ENCODE data around the gene OBSCN. TPM values are rescaled to one million over a fixed set of nuclear protein-coding genes. Genes with fewer than 3 reads are reported as not detected.

Gene OBSCN
- total RNA-seq, 1 experiment from 2014 or later = 33.3 TPM

DNA sequence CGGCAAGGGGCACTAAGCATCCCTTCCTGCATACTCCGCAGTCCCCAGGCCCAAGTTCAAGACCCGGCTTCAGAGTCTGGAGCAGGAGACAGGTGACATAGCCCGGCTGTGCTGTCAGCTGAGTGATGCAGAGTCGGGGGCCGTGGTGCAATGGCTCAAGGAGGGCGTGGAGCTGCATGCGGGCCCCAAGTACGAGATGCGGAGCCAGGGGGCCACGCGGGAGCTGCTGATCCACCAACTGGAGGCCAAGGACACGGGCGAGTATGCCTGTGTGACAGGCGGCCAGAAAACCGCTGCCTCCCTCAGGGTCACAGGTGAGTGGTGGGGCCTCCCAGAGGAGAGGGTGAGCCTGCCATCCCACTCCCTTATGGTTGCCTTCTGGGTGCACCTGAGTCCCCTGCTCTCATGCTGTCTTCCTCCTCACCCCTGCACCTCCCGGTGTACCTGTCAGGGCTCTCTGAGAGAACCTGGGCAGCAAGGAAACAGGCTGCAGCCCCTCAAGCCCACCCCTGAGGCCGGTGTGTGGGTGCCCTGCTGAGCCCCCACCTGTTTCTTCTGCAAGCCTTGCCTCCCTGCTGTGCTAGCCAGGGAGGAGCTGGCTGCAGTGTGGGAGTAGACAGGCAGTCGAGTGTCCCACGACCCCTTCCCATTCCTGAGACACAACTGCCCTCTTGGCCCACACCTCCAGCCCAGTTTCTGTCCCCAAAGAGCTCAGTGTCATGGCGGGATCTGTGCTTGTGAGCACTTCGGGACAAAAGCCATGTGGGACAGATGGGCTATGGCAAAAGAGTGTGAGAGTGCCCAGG is 99.6 kb downstream of the OBSCN start:
- Histone ChIP-seq H3K23ac (ENCODE audit: insufficient read length, low read depth, low read length) (no peak overlapping the region), H3K18ac (ENCODE audit: insufficient read length, low read depth, low read length) (no peak overlapping the region), H3K4me2 (ENCODE audit: insufficient read depth, insufficient read length, low read length) (no peak overlapping the region), H2BK12ac (ENCODE audit: insufficient read length, low read depth, low read length) (no peak overlapping the region), H4K91ac (ENCODE audit: insufficient read length, low read depth, low read length) (no peak overlapping the region), H3K79me1 (ENCODE audit: insufficient read depth, low read depth, low read length, poor library complexity, severe bottlenecking) (no peaks in the 10 kb centered on the region), H3K79me2 (ENCODE audit: insufficient read depth, low read length) (no peaks in the 10 kb centered on the region), H3K14ac (ENCODE audit: insufficient read depth, low read length) (no peak overlapping the region), H3K4ac (ENCODE audit: low read depth, low read length) (no peak overlapping the region), H2BK5ac (ENCODE audit: insufficient read length, low read length) (no peak overlapping the region), H2BK120ac (ENCODE audit: low read depth, low read length, poor library complexity, severe bottlenecking) (no peak overlapping the region), H3K9me3 (ENCODE audit: control insufficient read depth, low read depth, low read length) (peaks cover under 1% of the 10 kb centered on the region), H4K5ac (ENCODE audit: insufficient read length, low read depth, low read length) (no peak overlapping the region), H4K20me1 (ENCODE audit: control insufficient read depth, insufficient read depth, insufficient read length) (no peaks in the 10 kb centered on the region), H2AK5ac (ENCODE audit: insufficient read length, low read length) (no peak overlapping the region), H4K8ac (replicated peaks; ENCODE audit: insufficient read length, low read depth, low read length) (no peak overlapping the region), H2BK15ac (ENCODE audit: low read depth, low read length) (no peak overlapping the region), H3K4me1 (ENCODE audit: insufficient read depth, low read length) (no peaks in the 10 kb centered on the region), H2BK20ac (ENCODE audit: low read depth, low read length, poor library complexity, severe bottlenecking) (no peak overlapping the region), H3K9ac (ENCODE audit: extremely low read depth, insufficient read length, low read length) (no peak overlapping the region), H3K27me3 (ENCODE audit: insufficient read depth, low read length) (no peaks in the 10 kb centered on the region), H3K23me2 (ENCODE audit: insufficient read length, low read depth, low read length, poor library complexity, severe bottlenecking) (no peaks in the 10 kb centered on the region), H3K56ac (ENCODE audit: insufficient read length, low read depth, low read length) (no peak overlapping the region), H3T11ph (ENCODE audit: low read length) (no peak overlapping the region), H2AFZ (ENCODE audit: low read length) (no peak overlapping the region), H3K27ac (ENCODE audit: insufficient read length, low read depth, low read length) (no peak overlapping the region)
- DNase-seq = no peak
- H3K36me3 Mint-ChIP-seq (ENCODE audit: insufficient read depth in 1 of 3, low read depth in 3 of 3) = peaks cover 28 to 36% (median 33%) of the 10 kb centered on the region in 3 experiments
- H3K9me3 Mint-ChIP-seq = peaks cover 18 to 20% of the 10 kb centered on the region in 2 experiments
- no peak overlapping the region for H3K27ac Mint-ChIP-seq
- TF ChIP-seq, protein P1, sequence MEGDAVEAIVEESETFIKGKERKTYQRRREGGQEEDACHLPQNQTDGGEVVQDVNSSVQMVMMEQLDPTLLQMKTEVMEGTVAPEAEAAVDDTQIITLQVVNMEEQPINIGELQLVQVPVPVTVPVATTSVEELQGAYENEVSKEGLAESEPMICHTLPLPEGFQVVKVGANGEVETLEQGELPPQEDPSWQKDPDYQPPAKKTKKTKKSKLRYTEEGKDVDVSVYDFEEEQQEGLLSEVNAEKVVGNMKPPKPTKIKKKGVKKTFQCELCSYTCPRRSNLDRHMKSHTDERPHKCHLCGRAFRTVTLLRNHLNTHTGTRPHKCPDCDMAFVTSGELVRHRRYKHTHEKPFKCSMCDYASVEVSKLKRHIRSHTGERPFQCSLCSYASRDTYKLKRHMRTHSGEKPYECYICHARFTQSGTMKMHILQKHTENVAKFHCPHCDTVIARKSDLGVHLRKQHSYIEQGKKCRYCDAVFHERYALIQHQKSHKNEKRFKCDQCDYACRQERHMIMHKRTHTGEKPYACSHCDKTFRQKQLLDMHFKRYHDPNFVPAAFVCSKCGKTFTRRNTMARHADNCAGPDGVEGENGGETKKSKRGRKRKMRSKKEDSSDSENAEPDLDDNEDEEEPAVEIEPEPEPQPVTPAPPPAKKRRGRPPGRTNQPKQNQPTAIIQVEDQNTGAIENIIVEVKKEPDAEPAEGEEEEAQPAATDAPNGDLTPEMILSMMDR (conservative IDR thresholded peaks at IDR 0.05) = no peak
- no peaks in the 10 kb centered on the region for H3K4me1 Mint-ChIP-seq
- no peak overlapping the region for H3K4me3 Mint-ChIP-seq
- peaks cover 8% of the 10 kb centered on the region for H3K27me3 Mint-ChIP-seq (ENCODE audit: low read depth)
- WGBS (ENCODE audit: extremely low coverage, insufficient read length, low lambda C conversion rate) = no CpG with 5 or more reads among the region's 22 CpGs

All from H9 (cell line).